Gastroesophageal sphincter (tissue), 3 donors: ENCODE measurements around the gene ADORA3.

Experiments
- CTCF ChIP-seq, 4 experiments: fragments of 200-600 bp in 2 of 4; fragments of 450-650 bp in 2 of 4; sonication (generic) in 1 of 4; IDR thresholded peaks; one replicate each; pipeline ENCODE4 v1.5.1; 2017 to 2019; ENCODE audit warnings: antibody characterized with exemption in 4 of 4, mild to moderate bottlenecking in 2 of 4, moderate library complexity in 2 of 4
- EP300 ChIP-seq: sonication (generic); formaldehyde crosslinking; IDR thresholded peaks from one replicate; pipeline ENCODE4 v1.6.1; 2017; ENCODE audit warnings: antibody characterized with exemption, mild to moderate bottlenecking
- POLR2A ChIP-seq, 2 donors: fragments of 450-650 bp; IDR thresholded peaks; one replicate each; pipeline ENCODE4 v1.6.1; 2017; ENCODE audit warnings: antibody characterized with exemption in 2 of 2, mild to moderate bottlenecking in 2 of 2, moderate library complexity in 1 of 2
- POLR2AphosphoS5 ChIP-seq: sonication (generic); formaldehyde crosslinking; IDR thresholded peaks from one replicate; pipeline ENCODE4 v1.6.1; 2017; ENCODE audit warnings: antibody characterized with exemption

DNA sequence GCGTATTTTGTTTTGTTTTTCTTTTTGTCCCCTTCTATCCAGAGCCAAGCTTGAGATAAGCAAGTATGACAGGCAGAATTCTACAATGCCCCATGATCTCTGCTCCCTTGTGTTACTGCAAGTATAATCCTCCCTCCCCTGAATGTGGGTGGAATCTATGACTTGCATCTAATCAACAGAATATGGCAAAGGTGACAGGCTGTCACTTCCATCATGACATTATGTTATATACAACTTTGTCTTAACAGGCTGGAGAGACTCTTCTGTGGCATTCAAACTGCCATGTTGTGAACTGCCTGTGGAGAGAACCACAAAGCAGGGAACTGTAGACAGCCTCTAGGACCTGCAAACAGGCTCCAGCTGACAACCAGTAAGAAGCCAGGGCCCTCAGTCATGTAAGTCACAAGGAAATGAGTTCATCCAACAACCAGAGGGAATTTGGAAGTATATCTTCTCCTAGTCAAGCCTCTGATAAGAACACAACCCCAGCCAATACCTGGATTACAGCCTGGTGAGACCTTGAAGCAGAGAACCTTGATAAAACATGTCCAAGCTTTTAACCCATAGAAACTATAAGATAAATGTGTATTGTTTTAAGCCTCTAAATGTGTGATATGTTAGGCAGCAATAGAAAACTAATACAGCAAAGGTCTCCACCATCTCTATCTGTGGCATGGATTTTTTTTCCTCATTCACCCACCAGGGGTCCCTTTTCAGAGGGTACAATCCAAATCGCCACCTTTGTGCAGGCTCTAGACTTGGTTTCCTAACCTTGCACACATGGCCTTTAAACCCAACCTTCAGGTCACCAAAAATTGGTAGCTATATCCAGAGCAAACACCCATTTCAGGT lies 35.3 kb downstream of the ADORA3 start:
- TF ChIP-seq POLR2AphosphoS5 (no peak), CTCF (IDR thresholded peaks at IDR 0.05) (no peak), POLR2A (IDR thresholded peaks at IDR 0.05) (no peak), EP300 (no peak)
